IMR-90 (cell line): Measurements from ENCODE around the gene ERRFI1.

Experiments used
- CTCF ChIP-seq: conservative IDR thresholded peaks from 2 replicates; pipeline ENCODE4 v1.5.1; 2012; ENCODE audit warnings: mild to moderate bottlenecking, low read depth, low read length, improper control_type of control experiment
- RAD21 ChIP-seq: IDR thresholded peaks from 2 replicates; pipeline ENCODE4 v1.6.1; 2012; ENCODE audit warnings: low read length, improper control_type of control experiment

- TF ChIP-seq CTCF, result no peak
- no peak for TF ChIP-seq RAD21
Observed at GRCh38 chr1:8025671-8026144, 401 bp downstream of the ERRFI1 start.
